Natural killer cell (primary cell): ENCODE measurements around the gene TANGO2. TPM values are rescaled to one million over a fixed set of nuclear protein-coding genes. Genes with fewer than 3 reads are reported as not detected.

ENCODE experiments used
- ATAC-seq, 3 donors: fragments of 150-1000 bp in 2 of 3; fragments of 200-7000 bp in 1 of 3; cut with Tn5 transposase; 1 replicate in 1 of 3; 2 replicates in 2 of 3; pipeline ENCODE4 v1.10.0; 2021; ENCODE audit warnings: mild to moderate bottlenecking in 2 of 3, moderate library complexity in 2 of 3
- DNase-seq, 2 donors: peaks; one replicate each; pipeline versions ENCODE4 v3.0.0 to v3.0.0-alpha.2; 2013 to 2021; ENCODE audit warnings: mixed read lengths in 1 of 2
- H3K27ac ChIP-seq: one replicate; pipeline ENCODE4 v1.5.1; 2013; ENCODE audit warnings: mild to moderate bottlenecking, low read length
- H3K27me3 ChIP-seq: one replicate; pipeline ENCODE4 v1.6.1; 2013; ENCODE audit warnings: low read length; ENCODE audit not compliant: control insufficient read depth, insufficient read depth
- H3K36me3 ChIP-seq: one replicate; pipeline ENCODE4 v1.6.1; 2013; ENCODE audit warnings: low read length; ENCODE audit not compliant: control insufficient read depth, insufficient read depth
- H3K4me1 ChIP-seq: one replicate; pipeline ENCODE4 v1.6.1; 2013; ENCODE audit warnings: low read length; ENCODE audit not compliant: control insufficient read depth, insufficient read depth
- H3K4me3 ChIP-seq: one replicate; pipeline ENCODE4 v1.5.1; 2013; ENCODE audit warnings: low read length
- H3K9me3 ChIP-seq: one replicate; pipeline ENCODE4 v1.6.1; 2013; ENCODE audit warnings: low read length; ENCODE audit not compliant: control insufficient read depth, insufficient read depth
- H3K27ac Mint-ChIP-seq, 2 donors: one replicate each; pipeline ENCODE4 v1.8.0; 2022; ENCODE audit warnings: mild to moderate bottlenecking in 2 of 2, mixed read lengths in 2 of 2, moderate library complexity in 1 of 2
- H3K27me3 Mint-ChIP-seq, 2 donors: one replicate each; pipeline ENCODE4 v1.8.0; 2022; ENCODE audit warnings: low read depth in 2 of 2, mixed read lengths in 2 of 2
- H3K36me3 Mint-ChIP-seq: one replicate; pipeline ENCODE4 v1.8.0; 2022; ENCODE audit warnings: mixed read lengths
- H3K4me1 Mint-ChIP-seq, 2 donors: one replicate each; pipeline ENCODE4 v1.8.0; 2022; ENCODE audit warnings: mixed read lengths in 2 of 2
- H3K4me3 Mint-ChIP-seq: one replicate; pipeline ENCODE4 v1.8.0; 2022; ENCODE audit warnings: mild to moderate bottlenecking, moderate library complexity, mixed read lengths
- H3K9me3 Mint-ChIP-seq, 2 donors: one replicate each; pipeline ENCODE4 v1.8.0; 2022; ENCODE audit warnings: mixed read lengths in 2 of 2
- CTCF ChIP-seq: fragments of 200-600 bp; IDR thresholded peaks from one replicate; pipeline ENCODE4 v1.8.0; 2022; ENCODE audit warnings: antibody characterized with exemption
- WGBS: methylation state at CpG from one replicate; pipeline ENCODE4 v1.1.7; 2013; ENCODE audit warnings: missing lambda C conversion rate; ENCODE audit not compliant: insufficient coverage; 5-methylcytosine and 5-hydroxymethylcytosine counted together
- intact Hi-C: fragments of 100-400 bp; cut with micrococcal nuclease; formaldehyde crosslinking; loops from one replicate; pipeline ENCODE4 v1.14.2; 2022
- total RNA-seq, 4 donors: library from RNA; stranded (reverse); fragments of 120-200 nt in 1 of 4; gene quantifications; one replicate each; pipeline versions ENCODE4 v1.2.3 to v1.2.4, GENCODE V29; 2013 to 2022

TANGO2 gene
- total RNA-seq, 3 donors from 2014 or later (not counting 1 experiment from before 2014, with no cell fraction given), result 33.3 to 53.0 (median 46.2) TPM

- H3K4me1 Mint-ChIP-seq, result peaks cover 27 to 45% of the 10 kb centered on the region in 2 donors
- Histone ChIP-seq H3K27ac (no peak overlapping the region), H3K36me3 (peaks cover 48% of the 10 kb centered on the region), H3K27me3 (no peaks in the 10 kb centered on the region), H3K4me3 (no peak overlapping the region), H3K9me3 (no peaks in the 10 kb centered on the region), H3K4me1 (peaks cover 79% of the 10 kb centered on the region)
- intact Hi-C loops, result no loop called here
- H3K27ac Mint-ChIP-seq, result peak overlapping the region in 1 of 2 donors; percentile 76
- no peaks in the 10 kb centered on the region for H3K36me3 Mint-ChIP-seq
- no peak for TF ChIP-seq CTCF
- 93% methylated on average over 36 of the region's 36 CpGs for WGBS
- DNase-seq (no peak), ATAC-seq (no peak)
- H3K9me3 Mint-ChIP-seq, result no peaks in the 10 kb centered on the region
- H3K27me3 Mint-ChIP-seq, result no peaks in the 10 kb centered on the region
- H3K4me3 Mint-ChIP-seq, result peak overlapping the region; percentile 53
These were observed 93.9 kb downstream of the TANGO2 start for GRCh38 chr22:20114506-20115475.

GRCh38 chr22:20115691-20116375 lies 94.9 kb downstream of the TANGO2 start, which contains the start of gene RANBP1:
Gene RANBP1, plus strand, starts transcription at chr22:20116104. Its CDS starts 81 bp downstream, at chr22:20116185.
- peak within 1 kb of the TSS; percentile 92 for H3K4me3 Mint-ChIP-seq
- ATAC-seq (no peak), DNase-seq (no peak)
- Histone ChIP-seq H3K4me3 (peak within 1 kb of the TSS; percentile 75), H3K27ac (peak within 1 kb of the TSS; percentile 79), H3K9me3 (no peaks in the 10 kb centered on the region), H3K27me3 (no peaks in the 10 kb centered on the region), H3K36me3 (peaks cover 55% of the 10 kb centered on the region), H3K4me1 (peaks cover 75% of the 10 kb centered on the region)
- no peak for TF ChIP-seq CTCF
- H3K36me3 Mint-ChIP-seq, result no peaks in the 10 kb centered on the region
- intact Hi-C loops, result loop anchor here (2.0 kb wide), 1 partner anchor 15 kb away; the partner anchor contains the start of gene ZDHHC8
- H3K4me1 Mint-ChIP-seq, result peaks cover 27 to 42% of the 10 kb centered on the region in 2 donors
- no peaks in the 10 kb centered on the region for H3K27me3 Mint-ChIP-seq
- peak within 1 kb of the TSS; percentile 84 to 93 for H3K27ac Mint-ChIP-seq
- H3K9me3 Mint-ChIP-seq, result no peaks in the 10 kb centered on the region
- WGBS, result 87% methylated on average over 30 of the region's 30 CpGs

DNA sequence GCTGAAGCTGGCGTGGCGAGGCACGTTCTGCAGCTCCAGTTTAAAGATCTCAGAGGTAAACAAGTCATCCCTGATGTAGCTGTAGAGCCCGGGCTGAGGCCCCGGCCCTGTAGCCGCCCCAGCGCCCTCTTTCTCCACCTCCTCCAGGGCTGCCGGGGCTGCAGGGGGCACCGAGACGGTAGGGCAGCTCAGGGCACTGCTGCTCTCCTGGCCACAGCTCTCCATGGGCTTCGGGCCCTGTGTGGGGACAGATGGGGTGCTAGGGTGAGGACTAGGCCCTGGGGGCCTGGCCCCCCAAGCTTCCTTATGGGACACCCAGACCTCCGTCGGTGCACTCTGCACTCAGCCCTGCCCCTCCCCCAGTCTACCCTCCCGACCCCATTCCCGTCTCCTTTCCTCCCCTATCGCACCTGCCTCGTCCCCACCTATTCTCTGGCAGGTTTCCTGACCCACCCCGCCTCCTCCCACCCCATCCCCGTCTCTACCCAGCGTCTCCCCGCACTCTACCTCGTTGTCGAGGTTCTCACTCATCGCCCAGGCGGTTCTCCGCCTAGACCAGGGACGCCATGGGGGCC lies 95.6 kb downstream of the TANGO2 start:
- Mint-ChIP-seq H3K36me3 (no peaks in the 10 kb centered on the region), H3K9me3 (no peaks in the 10 kb centered on the region), H3K27me3 (no peaks in the 10 kb centered on the region), H3K4me1 (peaks cover 27 to 43% of the 10 kb centered on the region in 2 donors), H3K4me3 (peak overlapping the region; percentile 92), H3K27ac (peak overlapping the region; percentile 84 to 93)
- peaks cover 56% of the 10 kb centered on the region for H3K36me3 ChIP-seq
- peak overlapping the region; percentile 75 for H3K4me3 ChIP-seq
- no peaks in the 10 kb centered on the region for H3K27me3 ChIP-seq
- H3K4me1 ChIP-seq, result peaks cover 71% of the 10 kb centered on the region
- ATAC-seq, result no peak
- H3K9me3 ChIP-seq, result no peaks in the 10 kb centered on the region
- 10% methylated on average over 27 of the region's 27 CpGs for WGBS
- no peak for DNase-seq
- intact Hi-C loops, result loop anchor here (2.0 kb wide), 1 partner anchor 14 kb away; the partner anchor contains the start of gene ZDHHC8
- H3K27ac ChIP-seq, result peak overlapping the region; percentile 79
- TF ChIP-seq CTCF, result no peak

Other genes starting within 250 kb of the TANGO2 start
- gene GNB1L, start 166.2 kb upstream of the TANGO2 start, total RNA-seq, result 1 to 10 TPM; 5.1 to 5.3 (median 5.3) TPM
- gene RTL10, start 166.2 kb upstream of the TANGO2 start, total RNA-seq, result 10 to 100 TPM in 2 of 3 donors, 1 to 10 TPM in 1; 6.4 to 12.5 (median 11.7) TPM
- 10 to 100 TPM; 37.5 to 56.2 (median 38.2) TPM for gene COMT, start 79.3 kb upstream of the TANGO2 start, total RNA-seq
- 10 to 100 TPM; 23.5 to 37.3 (median 24.4) TPM for gene TXNRD2, start 79.3 kb upstream of the TANGO2 start, total RNA-seq
- 10 to 100 TPM; 37.8 to 62.0 (median 38.7) TPM for gene ARVCF, start 4.3 kb upstream of the TANGO2 start, total RNA-seq
- 10 to 100 TPM; 45.3 to 64.7 (median 64.0) TPM for gene DGCR8, start 59.1 kb downstream of the TANGO2 start, total RNA-seq
- gene RANBP1, start 95.0 kb downstream of the TANGO2 start, total RNA-seq, result 10 to 100 TPM; 54.0 to 61.0 (median 56.3) TPM
- gene TRMT2A, start 96.1 kb downstream of the TANGO2 start, total RNA-seq, result 100 to 1,000 TPM in 1 of 3 donors, 10 to 100 TPM in 2; 86.4 to 104 (median 86.5) TPM
- gene ZDHHC8, start 110.7 kb downstream of the TANGO2 start, total RNA-seq, result 10 to 100 TPM; 64.0 to 75.6 (median 65.3) TPM
- gene CCDC188, start 129.9 kb downstream of the TANGO2 start, total RNA-seq, result under 1 TPM in 1 of 3 donors, not detected in 2; 0.64 TPM
- 1 to 10 TPM; 1.2 to 2.9 (median 1.6) TPM for gene RTN4R, start 247.2 kb downstream of the TANGO2 start, total RNA-seq